Tibial nerve (tissue), 4 donors: Measurements from ENCODE around the gene MET. TPM values are rescaled to one million over a fixed set of nuclear protein-coding genes. Genes with fewer than 3 reads are reported as not detected.

Experiments
- DNase-seq, 2 donors: peaks; one replicate each; pipeline ENCODE4 v3.0.0-alpha.2; 2019; ENCODE audit warnings: low spot score in 2 of 2
- H3K27ac ChIP-seq, 4 donors: fragments of 200-600 bp; sonication (generic) in 3 of 4; one replicate each; pipeline ENCODE4 v1.5.1; 2017 to 2019; ENCODE audit warnings: mild to moderate bottlenecking in 1 of 4
- H3K27me3 ChIP-seq, 2 donors: fragments of 200-600 bp; sonication (generic) in 1 of 2; one replicate each; pipeline versions ENCODE4 v1.5.1 to v1.6.0; 2017 to 2019
- H3K36me3 ChIP-seq, 3 donors: fragments of 200-600 bp; sonication (generic); one replicate each; pipeline ENCODE4 v1.5.1; 2018 to 2019
- H3K4me1 ChIP-seq, 4 donors: fragments of 200-600 bp; sonication (generic) in 3 of 4; one replicate each; pipeline ENCODE4 v1.5.1; 2017 to 2019
- H3K4me3 ChIP-seq, 4 donors: fragments of 200-600 bp; sonication (generic) in 3 of 4; one replicate each; pipeline ENCODE4 v1.5.1; 2017 to 2019; ENCODE audit warnings: mild to moderate bottlenecking in 1 of 4, moderate library complexity in 1 of 4
- H3K9me3 ChIP-seq, 4 donors: fragments of 200-600 bp; sonication (generic) in 3 of 4; one replicate each; pipeline ENCODE4 v1.5.1; 2017 to 2019
- EP300 ChIP-seq, 2 donors: sonication (generic); formaldehyde crosslinking; IDR thresholded peaks; one replicate each; pipeline ENCODE4 v1.6.1; 2017; ENCODE audit warnings: antibody characterized with exemption in 2 of 2, mild to moderate bottlenecking in 1 of 2
- POLR2A ChIP-seq, 2 donors: fragments of 450-650 bp; IDR thresholded peaks; one replicate each; pipeline ENCODE4 v1.6.1; 2017; ENCODE audit warnings: antibody characterized with exemption in 2 of 2, mild to moderate bottlenecking in 2 of 2, moderate library complexity in 2 of 2
- WGBS, 2 donors: methylation state at CpG; one replicate each; pipeline ENCODE4 v1.1.5; 2018; 5-methylcytosine and 5-hydroxymethylcytosine counted together
- total RNA-seq, 4 donors: library from RNA; depleted of rRNA; stranded (reverse); fragments of >200 nt; gene quantifications; one replicate each; pipeline ENCODE4 v1.1.0, GENCODE V29; 2016
- TF ChIP-seq, protein P1 (sequence below), 5 experiments: fragments of 200-600 bp in 3 of 5; fragments of 450-650 bp in 2 of 5; sonication (generic) in 3 of 5; IDR thresholded peaks; one replicate each; pipeline ENCODE4 v1.5.1; 2016 to 2019; ENCODE audit warnings: antibody characterized with exemption in 5 of 5, mild to moderate bottlenecking in 3 of 5, moderate library complexity in 2 of 5

MET gene
- total RNA-seq, 4 donors from 2014 or later = 22.6 to 49.8 (median 37.1) TPM

DNA sequence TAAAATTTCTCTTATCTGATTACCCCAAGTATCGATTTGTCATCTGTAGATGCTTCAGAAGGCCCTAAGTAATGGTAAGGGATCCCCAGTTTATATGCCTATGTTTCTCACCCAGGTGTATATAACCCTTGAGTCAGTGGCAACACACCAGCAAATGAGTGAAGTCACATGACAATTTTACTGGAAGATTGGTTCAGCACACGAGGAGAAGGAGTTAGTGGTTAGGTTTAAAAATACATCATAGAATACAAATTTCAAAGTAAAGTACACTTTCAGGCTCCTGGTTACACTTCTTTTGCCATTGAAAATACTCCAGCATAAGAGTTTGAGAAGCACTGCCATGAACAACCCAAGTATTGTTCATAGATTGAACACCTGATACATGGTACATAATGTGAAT, 160.7 kb downstream of the MET start:
- no peak overlapping the region for H3K27ac ChIP-seq
- 63 to 65% methylated on average over 2 of the region's 2 CpGs for WGBS, 2 donors
- no peaks in the 10 kb centered on the region for H3K4me1 ChIP-seq
- H3K4me3 ChIP-seq = no peak overlapping the region
- H3K36me3 ChIP-seq = no peaks in the 10 kb centered on the region
- H3K27me3 ChIP-seq = no peaks in the 10 kb centered on the region
- TF ChIP-seq POLR2A (IDR thresholded peaks at IDR 0.05) = no peak
- no peaks in the 10 kb centered on the region for H3K9me3 ChIP-seq
- DNase-seq = no peak

DNA sequence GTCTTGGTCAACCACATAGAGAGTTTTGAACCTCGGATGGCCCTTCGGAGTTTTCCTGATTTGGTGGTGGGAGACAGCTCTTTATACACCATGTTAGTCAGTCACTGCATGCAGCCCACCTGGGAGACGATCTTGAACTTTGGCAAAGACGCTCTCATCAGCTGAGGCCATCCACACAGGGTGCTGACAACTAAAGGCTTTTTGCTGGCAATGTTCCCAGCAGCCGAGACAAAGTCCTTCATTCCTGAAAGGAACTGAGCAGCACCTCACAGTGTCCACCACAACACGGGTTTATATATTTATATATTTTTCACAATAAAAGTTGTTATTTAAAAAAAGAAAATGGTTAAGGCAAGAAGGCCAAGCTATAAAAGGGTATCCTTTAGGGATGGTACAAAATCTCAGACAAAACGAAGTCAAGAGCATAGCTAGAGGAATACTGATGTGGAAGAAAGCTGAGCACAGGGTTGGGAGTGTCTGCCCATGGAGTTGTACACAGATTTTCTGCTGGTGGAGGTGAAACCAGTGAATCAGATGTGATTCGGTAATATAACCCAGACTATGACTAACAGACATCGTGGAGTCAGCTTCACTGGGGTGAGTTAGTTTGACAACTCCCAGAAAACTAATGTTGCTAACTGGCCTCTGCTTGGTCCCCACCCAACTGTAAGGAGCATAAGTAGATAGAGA, 163.0 kb downstream of the MET start:
- no peak overlapping the region for H3K4me3 ChIP-seq
- H3K4me1 ChIP-seq = no peaks in the 10 kb centered on the region
- DNase-seq = no peak
- WGBS, 2 donors = 59 to 68% methylated on average over 9 of the region's 9 CpGs
- H3K36me3 ChIP-seq = no peaks in the 10 kb centered on the region
- H3K27ac ChIP-seq = no peak overlapping the region
- TF ChIP-seq, protein P1, sequence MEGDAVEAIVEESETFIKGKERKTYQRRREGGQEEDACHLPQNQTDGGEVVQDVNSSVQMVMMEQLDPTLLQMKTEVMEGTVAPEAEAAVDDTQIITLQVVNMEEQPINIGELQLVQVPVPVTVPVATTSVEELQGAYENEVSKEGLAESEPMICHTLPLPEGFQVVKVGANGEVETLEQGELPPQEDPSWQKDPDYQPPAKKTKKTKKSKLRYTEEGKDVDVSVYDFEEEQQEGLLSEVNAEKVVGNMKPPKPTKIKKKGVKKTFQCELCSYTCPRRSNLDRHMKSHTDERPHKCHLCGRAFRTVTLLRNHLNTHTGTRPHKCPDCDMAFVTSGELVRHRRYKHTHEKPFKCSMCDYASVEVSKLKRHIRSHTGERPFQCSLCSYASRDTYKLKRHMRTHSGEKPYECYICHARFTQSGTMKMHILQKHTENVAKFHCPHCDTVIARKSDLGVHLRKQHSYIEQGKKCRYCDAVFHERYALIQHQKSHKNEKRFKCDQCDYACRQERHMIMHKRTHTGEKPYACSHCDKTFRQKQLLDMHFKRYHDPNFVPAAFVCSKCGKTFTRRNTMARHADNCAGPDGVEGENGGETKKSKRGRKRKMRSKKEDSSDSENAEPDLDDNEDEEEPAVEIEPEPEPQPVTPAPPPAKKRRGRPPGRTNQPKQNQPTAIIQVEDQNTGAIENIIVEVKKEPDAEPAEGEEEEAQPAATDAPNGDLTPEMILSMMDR (IDR thresholded peaks at IDR 0.05) = no peak
- no peaks in the 10 kb centered on the region for H3K27me3 ChIP-seq
- H3K9me3 ChIP-seq = no peaks in the 10 kb centered on the region

DNA sequence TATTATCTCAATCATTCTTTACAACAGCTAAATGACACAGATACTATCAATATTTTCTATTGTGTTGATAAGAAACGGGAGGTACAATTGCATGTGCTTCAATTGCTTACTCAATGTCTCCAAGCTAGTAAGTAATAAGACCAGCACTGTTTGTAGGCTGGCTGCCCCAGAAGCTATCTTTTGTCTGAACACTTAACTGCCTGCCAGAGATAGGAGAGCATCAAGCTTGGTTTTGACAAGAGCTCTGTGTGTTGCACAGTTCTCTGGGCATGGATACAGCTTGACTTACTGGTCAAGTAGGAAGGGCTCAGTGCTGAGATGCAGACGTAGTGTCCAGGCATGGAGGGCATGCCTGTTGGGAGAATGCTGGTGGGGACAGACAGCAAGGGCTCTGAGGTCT, 164.1 kb downstream of the MET start:
- no peaks in the 10 kb centered on the region for H3K27me3 ChIP-seq
- no peaks in the 10 kb centered on the region for H3K9me3 ChIP-seq
- no peak overlapping the region for H3K4me3 ChIP-seq
- H3K36me3 ChIP-seq = no peaks in the 10 kb centered on the region
- WGBS, 2 donors = 64 to 65% methylated on average over 2 of the region's 2 CpGs
- H3K4me1 ChIP-seq = no peaks in the 10 kb centered on the region
- TF ChIP-seq, protein P1 (IDR thresholded peaks at IDR 0.05) = no peak
- no peak for TF ChIP-seq EP300 (IDR thresholded peaks at IDR 0.05)
- TF ChIP-seq POLR2A (IDR thresholded peaks at IDR 0.05) = no peak
- DNase-seq = no peak
- no peak overlapping the region for H3K27ac ChIP-seq

DNA sequence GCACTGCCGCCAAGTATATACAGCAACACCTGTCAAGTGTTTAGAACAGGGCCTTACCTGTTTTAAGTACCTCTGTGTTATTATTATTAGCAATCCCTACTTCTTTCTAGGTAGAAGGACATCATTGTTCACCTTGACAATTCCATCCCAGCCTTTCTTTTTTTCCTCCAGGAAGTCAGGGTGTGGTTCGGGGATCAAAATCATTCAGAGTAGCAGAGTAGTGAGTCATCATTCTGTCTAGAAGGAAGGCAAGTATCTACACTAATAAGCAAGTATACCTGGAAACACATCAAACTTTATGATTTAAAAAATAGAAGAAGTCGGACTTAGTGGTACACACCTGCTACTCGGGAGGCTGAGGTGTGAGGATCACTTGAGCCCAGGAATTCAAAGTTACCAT, 164.9 kb downstream of the MET start:
- Histone ChIP-seq H3K27ac (no peak overlapping the region), H3K9me3 (no peaks in the 10 kb centered on the region)
- no peak for TF ChIP-seq EP300 (IDR thresholded peaks at IDR 0.05)
- TF ChIP-seq, protein P1 (IDR thresholded peaks at IDR 0.05) = no peak
- no peak for TF ChIP-seq POLR2A (IDR thresholded peaks at IDR 0.05)

DNA sequence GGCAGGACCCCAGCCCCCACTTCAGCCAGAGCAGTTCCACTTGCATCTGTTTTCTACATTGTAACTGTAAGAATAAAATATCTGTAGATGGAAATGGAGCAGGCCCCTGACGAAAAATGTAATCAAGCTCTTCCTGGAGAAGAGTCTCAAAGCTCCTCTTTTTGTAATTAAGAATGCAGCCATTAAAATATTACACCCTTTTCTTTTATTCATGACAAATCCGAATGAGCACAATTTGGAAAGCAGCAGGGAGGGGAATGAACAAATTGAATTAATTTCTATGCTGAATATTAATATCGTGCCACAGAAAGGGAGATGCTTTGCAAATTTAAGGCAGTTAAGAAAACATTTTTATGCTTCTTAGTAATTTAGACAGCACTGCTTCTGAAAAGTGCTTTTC, 165.6 kb downstream of the MET start:
- H3K4me1 ChIP-seq = no peaks in the 10 kb centered on the region
- no peaks in the 10 kb centered on the region for H3K27me3 ChIP-seq
- H3K27ac ChIP-seq = no peak overlapping the region
- H3K4me3 ChIP-seq = no peak overlapping the region
- 61 to 65% methylated on average over 3 of the region's 3 CpGs for WGBS, 2 donors
- no peak for TF ChIP-seq POLR2A (IDR thresholded peaks at IDR 0.05)
- TF ChIP-seq, protein P1 (IDR thresholded peaks at IDR 0.05) = no peak
- TF ChIP-seq EP300 (IDR thresholded peaks at IDR 0.05) = no peak
- no peak for DNase-seq
- no peaks in the 10 kb centered on the region for H3K9me3 ChIP-seq
- H3K36me3 ChIP-seq = no peaks in the 10 kb centered on the region

More for the DNA sequence above, 164.9 kb downstream of the MET start:
- H3K4me1 ChIP-seq = no peaks in the 10 kb centered on the region
- no peak for DNase-seq
- H3K27me3 ChIP-seq = no peaks in the 10 kb centered on the region
- no peak overlapping the region for H3K4me3 ChIP-seq
- WGBS, 2 donors = 93 to 96% methylated on average over 4 of the region's 4 CpGs
- no peaks in the 10 kb centered on the region for H3K36me3 ChIP-seq

DNA sequence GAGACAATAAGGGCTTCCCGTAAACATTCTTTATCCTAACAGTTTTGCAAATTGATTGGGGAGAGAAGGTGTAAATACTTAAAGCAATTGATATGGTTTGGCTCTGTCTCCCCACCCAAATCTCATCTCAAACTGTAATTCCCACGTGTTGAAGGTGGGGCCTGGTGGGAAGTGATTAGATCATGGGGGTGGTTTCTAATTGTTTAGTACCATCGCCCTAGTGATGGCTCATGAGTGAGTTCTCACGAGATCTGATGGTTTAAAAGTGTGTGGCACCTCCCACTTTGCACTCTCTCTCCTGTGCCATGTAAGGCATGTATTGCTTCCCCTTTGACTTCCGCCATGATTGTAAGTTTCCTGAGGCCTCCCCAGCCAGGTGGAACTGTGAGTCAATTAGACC, 168.3 kb downstream of the MET start:
- H3K36me3 ChIP-seq = no peaks in the 10 kb centered on the region
- no peak overlapping the region for H3K4me3 ChIP-seq
- no peak overlapping the region for H3K27ac ChIP-seq
- H3K9me3 ChIP-seq = no peaks in the 10 kb centered on the region
- no peaks in the 10 kb centered on the region for H3K27me3 ChIP-seq
- no peaks in the 10 kb centered on the region for H3K4me1 ChIP-seq
- TF ChIP-seq, protein P1 (IDR thresholded peaks at IDR 0.05) = no peak
- DNase-seq = no peak
- 63 to 82% methylated on average over 5 of the region's 5 CpGs for WGBS, 2 donors
